GM23338 (cell line): ENCODE results near the gene UBE2E2.

Source experiments
- CREB1 ChIP-seq: fragments of 250-450 bp; sonication (Bioruptor Pico); IDR thresholded peaks from 2 replicates; pipeline ENCODE4 v1.5.0; 2020; ENCODE audit warnings: low read depth, mild to moderate bottlenecking, moderate library complexity
- CTCF ChIP-seq, 2 experiments: fragments of 200-600 bp in 1 of 2; sonication (generic) in 1 of 2; conservative IDR thresholded peaks; 2 replicates each; pipeline versions ENCODE4 v1.5.1 to v1.6.1; 2016 to 2017; ENCODE audit warnings: antibody characterized with exemption in 2 of 2, low read depth in 2 of 2, mild to moderate bottlenecking in 2 of 2, moderate library complexity in 1 of 2
- EZH2 ChIP-seq: fragments of 200-600 bp; sonication (generic); IDR thresholded peaks from one replicate; pipeline ENCODE4 v1.8.0; 2017; ENCODE audit warnings: antibody characterized with exemption, mild to moderate bottlenecking, low read depth; ENCODE audit not compliant: unreplicated experiment
- EZH2phosphoT487 ChIP-seq: fragments of 200-600 bp; sonication (generic); IDR thresholded peaks from one replicate; pipeline ENCODE4 v1.8.1; 2018; ENCODE audit warnings: antibody characterized with exemption; ENCODE audit not compliant: unreplicated experiment
- JUNB ChIP-seq: IDR thresholded peaks from one replicate; pipeline ENCODE4 v1.6.1; 2016; ENCODE audit warnings: antibody characterized with exemption; ENCODE audit not compliant: unreplicated experiment
- POLR2AphosphoS5 ChIP-seq: IDR thresholded peaks from 2 replicates; pipeline ENCODE4 v1.6.1; 2016; ENCODE audit warnings: antibody characterized with exemption, low read depth
- REST ChIP-seq: IDR thresholded peaks from one replicate; pipeline ENCODE4 v1.6.1; 2018; ENCODE audit warnings: antibody characterized with exemption; ENCODE audit not compliant: unreplicated experiment
- ZNF331 ChIP-seq: fragments of 250-450 bp; sonication (Bioruptor Pico); IDR thresholded peaks from 2 replicates; pipeline ENCODE4 v1.5.0; 2020; ENCODE audit warnings: low read depth, mild to moderate bottlenecking, moderate library complexity

GRCh38 chr3:23272820-23273219 is 69.7 kb downstream of the UBE2E2 start:
- TF ChIP-seq EZH2phosphoT487: no peak
- TF ChIP-seq CTCF (conservative IDR thresholded peaks at IDR 0.05; ENCODE audit: low read depth in 2 of 2): no peak
- no peak for TF ChIP-seq CREB1 (CRISPR knock-in tag)
- TF ChIP-seq EZH2: no peak
- no peak for TF ChIP-seq POLR2AphosphoS5
- TF ChIP-seq ZNF331: no peak
- no peak for TF ChIP-seq REST
- TF ChIP-seq JUNB: no peak
